ENCODE results near the gene HTR3A. TPM values are rescaled to one million over a fixed set of nuclear protein-coding genes. Genes with fewer than 3 reads are reported as not detected.

HTR3A gene
- total RNA-seq, 1 donor from 2014 or later, result not detected

DNA sequence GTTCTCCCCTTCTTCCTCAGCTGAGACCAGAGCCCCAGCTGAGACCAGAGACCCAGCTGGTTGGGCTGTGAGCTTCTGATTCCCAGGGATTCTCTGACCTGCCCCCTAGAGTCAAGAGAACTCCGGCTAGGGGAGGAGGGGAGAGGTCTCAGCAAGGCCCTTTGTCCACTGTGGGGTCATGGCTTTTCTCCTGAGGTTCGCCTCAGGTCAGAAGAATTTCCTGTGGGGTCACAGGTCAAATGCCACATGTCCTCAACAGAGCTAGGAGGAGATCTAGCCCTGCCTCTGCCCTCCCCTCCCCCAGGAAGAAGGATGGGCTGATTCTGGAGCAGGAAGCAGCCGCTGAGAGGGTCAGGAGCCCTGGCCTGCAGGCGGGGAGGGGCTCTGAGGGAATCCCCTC, 23.7 kb downstream of the HTR3A start:
- H3K27ac Mint-ChIP-seq (ENCODE audit: unreplicated experiment), result no peak overlapping the region
- no peak overlapping the region for H3K4me3 Mint-ChIP-seq (ENCODE audit: unreplicated experiment)
- H3K9me3 Mint-ChIP-seq (ENCODE audit: unreplicated experiment), result no peaks in the 10 kb centered on the region
- DNase-seq (ENCODE audit: low spot score), result no peak
- TF ChIP-seq, protein P1, sequence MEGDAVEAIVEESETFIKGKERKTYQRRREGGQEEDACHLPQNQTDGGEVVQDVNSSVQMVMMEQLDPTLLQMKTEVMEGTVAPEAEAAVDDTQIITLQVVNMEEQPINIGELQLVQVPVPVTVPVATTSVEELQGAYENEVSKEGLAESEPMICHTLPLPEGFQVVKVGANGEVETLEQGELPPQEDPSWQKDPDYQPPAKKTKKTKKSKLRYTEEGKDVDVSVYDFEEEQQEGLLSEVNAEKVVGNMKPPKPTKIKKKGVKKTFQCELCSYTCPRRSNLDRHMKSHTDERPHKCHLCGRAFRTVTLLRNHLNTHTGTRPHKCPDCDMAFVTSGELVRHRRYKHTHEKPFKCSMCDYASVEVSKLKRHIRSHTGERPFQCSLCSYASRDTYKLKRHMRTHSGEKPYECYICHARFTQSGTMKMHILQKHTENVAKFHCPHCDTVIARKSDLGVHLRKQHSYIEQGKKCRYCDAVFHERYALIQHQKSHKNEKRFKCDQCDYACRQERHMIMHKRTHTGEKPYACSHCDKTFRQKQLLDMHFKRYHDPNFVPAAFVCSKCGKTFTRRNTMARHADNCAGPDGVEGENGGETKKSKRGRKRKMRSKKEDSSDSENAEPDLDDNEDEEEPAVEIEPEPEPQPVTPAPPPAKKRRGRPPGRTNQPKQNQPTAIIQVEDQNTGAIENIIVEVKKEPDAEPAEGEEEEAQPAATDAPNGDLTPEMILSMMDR (IDR thresholded peaks at IDR 0.05; ENCODE audit: unreplicated experiment), result no peak
- H3K4me1 Mint-ChIP-seq (ENCODE audit: unreplicated experiment), result no peaks in the 10 kb centered on the region
- no peaks in the 10 kb centered on the region for H3K36me3 Mint-ChIP-seq (ENCODE audit: low read depth, unreplicated experiment)
- H3K27me3 Mint-ChIP-seq (ENCODE audit: unreplicated experiment), result peaks cover 3% of the 10 kb centered on the region

DNA sequence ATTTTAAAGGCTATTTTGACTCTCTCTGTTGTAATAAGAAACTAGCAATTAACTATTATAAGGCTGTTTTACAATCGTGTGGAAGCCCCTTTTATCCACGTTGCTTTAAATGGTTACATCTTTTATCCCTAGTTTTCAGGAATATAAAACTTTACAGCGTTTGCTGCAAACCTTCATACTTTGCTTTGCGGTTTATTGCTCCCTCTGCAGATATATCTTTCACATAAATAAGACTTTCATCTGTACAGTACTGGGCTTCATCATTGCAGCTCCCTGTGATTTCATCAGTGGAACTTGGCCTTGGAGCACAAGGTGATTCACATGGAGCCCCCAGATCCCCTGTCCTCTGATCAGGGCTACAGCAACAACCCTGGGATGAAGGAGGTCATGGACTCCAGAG, 25.6 kb downstream of the HTR3A start:
- H3K27me3 Mint-ChIP-seq (ENCODE audit: unreplicated experiment), result no peaks in the 10 kb centered on the region
- no peak for DNase-seq (ENCODE audit: low spot score)
- H3K27ac Mint-ChIP-seq (ENCODE audit: unreplicated experiment), result no peak overlapping the region
- TF ChIP-seq, protein P1 (IDR thresholded peaks at IDR 0.05; ENCODE audit: unreplicated experiment), result no peak
- H3K36me3 Mint-ChIP-seq (ENCODE audit: low read depth, unreplicated experiment), result no peaks in the 10 kb centered on the region
- H3K9me3 Mint-ChIP-seq (ENCODE audit: unreplicated experiment), result no peaks in the 10 kb centered on the region
- H3K4me1 Mint-ChIP-seq (ENCODE audit: unreplicated experiment), result no peaks in the 10 kb centered on the region
- no peak overlapping the region for H3K4me3 Mint-ChIP-seq (ENCODE audit: unreplicated experiment)

DNA sequence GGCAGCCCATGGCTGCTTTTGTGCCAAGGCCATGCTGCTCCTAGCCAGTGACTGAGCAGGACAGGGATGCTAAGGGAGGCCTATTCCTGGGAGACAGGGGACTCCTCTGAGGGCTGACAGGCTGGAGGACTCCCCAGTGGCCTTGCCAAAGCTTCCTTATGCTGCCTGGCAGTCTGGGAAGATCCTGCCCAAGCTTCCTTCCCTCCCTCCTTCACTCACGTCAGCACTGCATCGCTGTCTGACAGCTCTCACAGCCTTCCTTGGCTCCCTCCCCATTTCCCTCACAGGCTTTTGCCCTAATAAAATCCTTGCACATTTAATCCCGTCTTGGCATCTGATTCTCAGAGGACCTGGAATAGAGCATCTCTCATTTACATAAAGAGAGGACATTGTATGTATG, 26.5 kb downstream of the HTR3A start:
- Mint-ChIP-seq H3K9me3 (ENCODE audit: unreplicated experiment) (no peaks in the 10 kb centered on the region), H3K4me3 (ENCODE audit: unreplicated experiment) (no peak overlapping the region), H3K27ac (ENCODE audit: unreplicated experiment) (no peak overlapping the region), H3K36me3 (ENCODE audit: low read depth, unreplicated experiment) (no peaks in the 10 kb centered on the region), H3K27me3 (ENCODE audit: unreplicated experiment) (no peaks in the 10 kb centered on the region), H3K4me1 (ENCODE audit: unreplicated experiment) (no peaks in the 10 kb centered on the region)
- no peak for DNase-seq (ENCODE audit: low spot score)
- TF ChIP-seq, protein P1 (IDR thresholded peaks at IDR 0.05; ENCODE audit: unreplicated experiment), result no peak

DNA sequence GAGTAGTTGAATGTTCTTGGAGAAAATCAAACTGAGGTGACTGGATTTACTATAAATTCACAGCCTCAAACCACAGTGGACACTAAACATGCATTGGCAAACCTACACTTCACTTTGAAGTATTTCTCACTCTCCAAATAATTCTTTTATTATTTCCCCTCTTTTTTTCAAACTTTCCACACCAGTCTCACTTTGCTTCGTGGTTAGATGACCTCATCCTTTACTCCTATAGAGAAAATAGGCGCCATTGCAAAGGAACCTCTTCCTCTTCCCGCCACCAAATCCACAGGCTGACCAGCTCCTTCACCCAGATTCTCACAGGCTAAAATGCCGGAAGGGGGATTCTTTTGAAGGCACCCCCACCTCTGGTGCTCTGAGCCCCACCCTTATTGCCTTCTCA, 33.4 kb downstream of the HTR3A start:
- DNase-seq (ENCODE audit: low spot score), result no peak
- H3K27me3 Mint-ChIP-seq (ENCODE audit: unreplicated experiment), result no peaks in the 10 kb centered on the region
- no peaks in the 10 kb centered on the region for H3K4me1 Mint-ChIP-seq (ENCODE audit: unreplicated experiment)
- H3K36me3 Mint-ChIP-seq (ENCODE audit: low read depth, unreplicated experiment), result no peaks in the 10 kb centered on the region
- TF ChIP-seq, protein P1 (IDR thresholded peaks at IDR 0.05; ENCODE audit: unreplicated experiment), result no peak
- H3K9me3 Mint-ChIP-seq (ENCODE audit: unreplicated experiment), result no peaks in the 10 kb centered on the region
- no peak overlapping the region for H3K4me3 Mint-ChIP-seq (ENCODE audit: unreplicated experiment)
- no peak overlapping the region for H3K27ac Mint-ChIP-seq (ENCODE audit: unreplicated experiment)

DNA sequence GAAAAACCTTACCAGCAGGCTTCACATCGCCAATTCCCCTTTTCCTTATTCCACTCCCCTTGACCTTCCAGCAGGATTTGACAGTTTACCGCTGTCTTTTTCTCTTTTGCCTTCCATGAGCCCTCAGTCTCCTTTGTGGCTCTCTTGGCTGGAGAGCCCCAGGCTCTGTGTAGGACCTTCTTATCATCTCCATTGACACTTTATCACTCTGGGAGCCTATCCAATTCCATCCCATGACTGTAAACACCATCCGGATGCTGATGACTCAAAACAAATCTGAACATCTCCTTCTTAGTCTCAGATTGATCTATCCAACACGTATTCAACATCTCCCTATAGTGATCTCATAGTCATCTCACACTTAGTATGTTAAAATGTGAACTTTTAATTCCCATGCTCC, 36.0 kb downstream of the HTR3A start:
- Mint-ChIP-seq H3K4me1 (ENCODE audit: unreplicated experiment) (no peaks in the 10 kb centered on the region), H3K9me3 (ENCODE audit: unreplicated experiment) (no peaks in the 10 kb centered on the region), H3K27ac (ENCODE audit: unreplicated experiment) (no peak overlapping the region), H3K27me3 (ENCODE audit: unreplicated experiment) (no peaks in the 10 kb centered on the region), H3K36me3 (ENCODE audit: low read depth, unreplicated experiment) (no peaks in the 10 kb centered on the region), H3K4me3 (ENCODE audit: unreplicated experiment) (no peak overlapping the region)
- DNase-seq (ENCODE audit: low spot score), result no peak
- TF ChIP-seq, protein P1 (IDR thresholded peaks at IDR 0.05; ENCODE audit: unreplicated experiment), result no peak
